Loucy (cell line): ENCODE results near the gene NECTIN4.

Source experiments
- CTCF ChIP-seq: fragments of 200-600 bp; sonication (generic); conservative IDR thresholded peaks from 2 replicates; pipeline ENCODE4 v1.5.1; 2014; ENCODE audit warnings: mild to moderate bottlenecking, antibody characterized with exemption, low read length
- EZH2phosphoT487 ChIP-seq: fragments of 200-600 bp; IDR thresholded peaks from 2 replicates; pipeline ENCODE4 v1.6.1; 2018; ENCODE audit warnings: antibody characterized with exemption, mild to moderate bottlenecking, moderate library complexity, borderline replicate concordance

GRCh38 chr1:161132410-161133219, 43.3 kb upstream of the NECTIN4 start, which contains the start of gene DEDD:
- TF ChIP-seq CTCF (peak; percentile 34), EZH2phosphoT487 (no peak)
